BE2C (cell line): ENCODE results near the gene LINC00632.

Experiments
- DNase-seq: peaks from one replicate; pipeline ENCODE4 v3.0.0-alpha.2; 2020
- H3K27me3 ChIP-seq: fragments of 250-450 bp; sonication (Bioruptor Pico); 2 replicates; pipeline ENCODE4 v1.5.1; 2020; ENCODE audit warnings: mild to moderate bottlenecking
- H3K36me3 ChIP-seq: fragments of 250-450 bp; sonication (Bioruptor Pico); 2 replicates; pipeline ENCODE4 v1.5.1; 2020; ENCODE audit warnings: mild to moderate bottlenecking
- H3K4me1 ChIP-seq: fragments of 250-450 bp; sonication (Bioruptor Pico); 2 replicates; pipeline ENCODE4 v1.5.1; 2020
- H3K4me3 ChIP-seq: 2 replicates; pipeline ENCODE4 v1.5.1; 2011; ENCODE audit warnings: low read depth, low read length
- H3K9me3 ChIP-seq: fragments of 250-450 bp; sonication (Bioruptor Pico); 2 replicates; pipeline ENCODE4 v1.5.1; 2020
- TF ChIP-seq, protein P1 (sequence below): IDR thresholded peaks from 2 replicates; pipeline ENCODE4 v1.5.1; 2012; ENCODE audit warnings: mild to moderate bottlenecking, low read depth, low read length

The LINC00632 gene

DNA sequence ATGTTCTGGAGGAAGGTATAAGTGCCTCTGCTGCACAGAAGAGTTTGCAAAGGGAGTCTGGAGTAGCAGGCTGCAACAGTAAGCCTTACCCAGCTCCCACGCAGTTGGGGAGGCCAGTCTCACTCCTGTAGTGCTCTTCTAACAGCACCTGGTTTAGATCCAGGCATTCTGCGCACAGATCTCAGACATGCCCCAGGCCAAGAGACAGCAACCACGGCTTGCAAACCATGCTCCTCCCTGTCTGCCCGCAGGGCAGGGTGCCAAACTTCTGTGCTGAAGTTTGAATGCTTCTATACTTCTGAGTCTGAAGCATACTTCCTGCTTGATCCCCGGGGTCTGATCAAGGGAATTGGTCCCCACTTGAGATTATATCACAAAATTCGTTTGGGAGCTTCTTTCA is 106.3 kb downstream of the LINC00632 start:
- no peak overlapping the region for H3K4me3 ChIP-seq
- no peaks in the 10 kb centered on the region for H3K36me3 ChIP-seq
- TF ChIP-seq, protein P1, sequence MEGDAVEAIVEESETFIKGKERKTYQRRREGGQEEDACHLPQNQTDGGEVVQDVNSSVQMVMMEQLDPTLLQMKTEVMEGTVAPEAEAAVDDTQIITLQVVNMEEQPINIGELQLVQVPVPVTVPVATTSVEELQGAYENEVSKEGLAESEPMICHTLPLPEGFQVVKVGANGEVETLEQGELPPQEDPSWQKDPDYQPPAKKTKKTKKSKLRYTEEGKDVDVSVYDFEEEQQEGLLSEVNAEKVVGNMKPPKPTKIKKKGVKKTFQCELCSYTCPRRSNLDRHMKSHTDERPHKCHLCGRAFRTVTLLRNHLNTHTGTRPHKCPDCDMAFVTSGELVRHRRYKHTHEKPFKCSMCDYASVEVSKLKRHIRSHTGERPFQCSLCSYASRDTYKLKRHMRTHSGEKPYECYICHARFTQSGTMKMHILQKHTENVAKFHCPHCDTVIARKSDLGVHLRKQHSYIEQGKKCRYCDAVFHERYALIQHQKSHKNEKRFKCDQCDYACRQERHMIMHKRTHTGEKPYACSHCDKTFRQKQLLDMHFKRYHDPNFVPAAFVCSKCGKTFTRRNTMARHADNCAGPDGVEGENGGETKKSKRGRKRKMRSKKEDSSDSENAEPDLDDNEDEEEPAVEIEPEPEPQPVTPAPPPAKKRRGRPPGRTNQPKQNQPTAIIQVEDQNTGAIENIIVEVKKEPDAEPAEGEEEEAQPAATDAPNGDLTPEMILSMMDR: no peak
- H3K9me3 ChIP-seq: no peaks in the 10 kb centered on the region
- no peaks in the 10 kb centered on the region for H3K27me3 ChIP-seq
- DNase-seq: peak; percentile 37
- H3K4me1 ChIP-seq: no peaks in the 10 kb centered on the region

DNA sequence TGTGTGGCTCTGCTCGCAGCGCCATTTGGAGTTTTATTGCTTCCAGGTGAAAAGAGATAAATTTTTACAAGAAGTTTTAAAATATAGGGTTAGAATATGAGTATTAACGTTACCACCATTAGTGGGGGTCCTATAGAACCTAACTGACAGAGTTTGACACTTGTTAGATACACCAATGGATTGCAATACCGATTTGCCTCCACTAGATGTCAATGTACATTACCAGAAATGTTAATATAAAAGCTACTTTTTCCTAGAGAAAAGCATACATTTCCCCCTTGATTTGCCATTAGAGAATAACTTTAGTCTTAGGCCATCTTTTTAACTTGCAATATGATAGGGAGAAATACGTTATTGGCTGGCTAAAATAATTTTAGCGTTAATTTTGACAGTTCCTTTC is 108.4 kb downstream of the LINC00632 start:
- TF ChIP-seq, protein P1: peak; percentile 51
- Histone ChIP-seq H3K36me3 (no peaks in the 10 kb centered on the region), H3K4me3 (no peak overlapping the region), H3K4me1 (no peaks in the 10 kb centered on the region), H3K27me3 (no peaks in the 10 kb centered on the region), H3K9me3 (no peaks in the 10 kb centered on the region)
- peak; percentile 5 for DNase-seq

DNA sequence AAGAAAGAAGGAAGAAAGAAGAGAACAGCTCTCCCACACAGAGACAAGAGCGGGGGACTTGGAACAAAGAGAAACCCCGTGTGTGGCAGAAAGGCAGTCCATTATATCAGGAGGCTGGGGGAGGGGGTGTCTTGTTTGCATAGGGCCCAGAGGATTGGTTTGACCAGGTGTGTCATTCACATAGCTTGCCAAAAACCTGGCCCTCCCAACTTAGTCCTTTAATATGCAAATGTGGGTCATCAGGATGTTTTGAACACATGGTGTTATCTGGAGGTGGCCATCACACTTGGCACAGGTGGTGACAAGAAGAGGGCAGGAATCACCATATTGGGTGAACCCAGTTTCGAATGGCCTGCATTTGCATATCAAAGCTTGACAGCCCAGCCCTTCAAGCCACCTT is 111.7 kb downstream of the LINC00632 start:
- Histone ChIP-seq H3K4me3 (no peak overlapping the region), H3K4me1 (no peaks in the 10 kb centered on the region), H3K9me3 (no peaks in the 10 kb centered on the region), H3K27me3 (no peaks in the 10 kb centered on the region), H3K36me3 (no peaks in the 10 kb centered on the region)
- no peak for DNase-seq
- TF ChIP-seq, protein P1: no peak

DNA sequence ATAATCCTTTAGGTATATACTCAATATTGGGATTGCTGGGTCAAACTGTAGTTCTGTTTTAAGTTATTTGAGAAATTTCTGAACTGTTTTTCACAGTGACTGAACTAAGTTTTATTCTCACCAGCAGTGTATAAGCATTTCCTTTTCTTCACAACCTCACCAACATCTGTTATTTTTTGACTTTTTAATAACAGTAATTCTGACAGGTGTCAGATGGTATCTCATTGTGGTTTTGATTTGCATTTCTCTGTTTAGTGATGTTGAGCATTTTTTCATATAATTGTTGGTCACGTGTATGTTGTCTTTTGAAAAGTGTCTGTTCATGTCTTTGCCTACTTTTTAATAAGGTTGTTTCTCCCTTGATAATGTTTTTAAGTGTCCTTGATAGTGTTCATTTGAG is 112.6 kb downstream of the LINC00632 start:
- no peak for DNase-seq
- no peaks in the 10 kb centered on the region for H3K27me3 ChIP-seq
- H3K36me3 ChIP-seq: no peaks in the 10 kb centered on the region
- H3K4me3 ChIP-seq: no peak overlapping the region
- H3K9me3 ChIP-seq: no peaks in the 10 kb centered on the region
- TF ChIP-seq, protein P1: no peak
- no peaks in the 10 kb centered on the region for H3K4me1 ChIP-seq

DNA sequence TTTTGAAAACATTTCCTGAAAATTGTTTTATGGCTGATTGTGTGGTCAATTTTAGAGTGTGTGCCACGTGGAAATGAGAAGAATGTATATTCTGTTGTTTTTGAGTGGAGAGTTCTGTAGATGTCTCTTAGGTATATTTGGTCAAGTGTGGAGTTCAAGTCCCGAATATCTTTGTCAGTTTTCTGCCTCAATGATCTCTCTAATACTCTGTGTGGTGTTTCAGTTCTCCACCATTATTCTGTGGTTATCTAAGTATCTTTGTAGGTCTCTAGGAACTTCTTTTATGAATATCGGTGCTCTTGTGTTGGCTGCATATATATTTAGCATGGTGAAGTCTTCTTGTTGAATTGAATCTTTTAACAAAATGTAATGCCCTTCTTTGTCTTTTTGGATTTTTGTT is 113.3 kb downstream of the LINC00632 start:
- Histone ChIP-seq H3K4me3 (no peak overlapping the region), H3K36me3 (no peaks in the 10 kb centered on the region), H3K4me1 (no peaks in the 10 kb centered on the region), H3K27me3 (no peaks in the 10 kb centered on the region), H3K9me3 (no peaks in the 10 kb centered on the region)
- DNase-seq: no peak
- TF ChIP-seq, protein P1: no peak

DNA sequence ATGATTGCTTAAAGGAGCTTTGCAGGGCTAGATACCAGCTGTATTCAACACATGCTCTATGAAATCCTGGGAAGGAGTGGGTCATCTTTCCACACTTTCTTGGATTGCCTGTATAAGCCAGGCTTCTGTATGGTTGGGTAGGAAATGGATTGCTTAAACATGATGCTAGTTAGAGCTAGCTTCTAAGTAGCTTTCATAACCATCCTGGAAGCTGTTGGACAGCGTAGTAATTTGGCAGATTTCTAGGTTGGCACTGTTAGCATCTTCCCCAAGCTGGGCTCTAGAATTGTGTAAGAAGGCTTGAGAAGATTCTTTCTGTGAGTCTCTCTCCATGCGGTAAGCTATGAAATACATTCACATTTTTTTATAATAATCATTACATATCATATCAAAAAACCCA is 127.3 kb downstream of the LINC00632 start:
- Histone ChIP-seq H3K27me3 (no peaks in the 10 kb centered on the region), H3K36me3 (no peaks in the 10 kb centered on the region), H3K4me3 (no peak overlapping the region), H3K4me1 (no peaks in the 10 kb centered on the region), H3K9me3 (no peaks in the 10 kb centered on the region)
- TF ChIP-seq, protein P1: no peak
- DNase-seq: no peak
